Measurements from ENCODE around the gene COL17A1.

- TF ChIP-seq EP300 (IDR thresholded peaks at IDR 0.05) (no peak), CTCF (IDR thresholded peaks at IDR 0.05) (no peak)
Measured at GRCh38 chr10:104065748-104066147, 19.9 kb downstream of the COL17A1 start.

All from esophagus muscularis mucosa (tissue), 3 donors.